Prostate gland (tissue), 2 donors: ENCODE results near the gene SFT2D3.

Experiments used
- POLR2A ChIP-seq: fragments of 450-650 bp; IDR thresholded peaks from one replicate; pipeline ENCODE4 v1.6.1; 2016; ENCODE audit warnings: antibody characterized with exemption, mild to moderate bottlenecking
- POLR2AphosphoS5 ChIP-seq: sonication (generic); formaldehyde crosslinking; IDR thresholded peaks from one replicate; pipeline ENCODE4 v1.6.1; 2017; ENCODE audit warnings: antibody characterized with exemption
- TF ChIP-seq, protein P1 (sequence below), 4 experiments: fragments of 200-600 bp in 2 of 4; fragments of 450-650 bp in 2 of 4; sonication (generic) in 2 of 4; IDR thresholded peaks; 1 replicate in 3 of 4; 2 replicates in 1 of 4; pipeline ENCODE4 v1.5.1; 2016 to 2019; ENCODE audit warnings: antibody characterized with exemption in 4 of 4, mild to moderate bottlenecking in 2 of 4, moderate library complexity in 2 of 4

DNA sequence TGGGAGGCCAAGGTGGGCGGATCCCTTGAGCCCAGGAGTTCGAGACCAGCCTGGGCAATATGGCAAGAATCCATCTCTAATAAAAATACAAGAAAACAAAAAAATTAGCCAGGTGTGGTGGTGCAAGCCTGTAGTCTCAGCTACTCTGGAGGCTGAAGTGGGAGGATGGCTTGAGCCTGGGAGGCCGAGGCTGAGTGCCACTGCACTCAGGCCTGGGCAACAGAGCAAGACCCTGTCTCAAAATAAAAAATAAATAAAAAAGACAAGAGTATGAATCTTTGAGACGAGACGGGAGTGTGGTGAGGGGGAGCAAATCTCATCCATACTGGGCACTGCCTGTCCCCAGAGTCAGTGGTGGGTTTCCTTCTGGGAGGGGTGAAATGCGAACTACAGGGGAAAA is 43.2 kb upstream of the SFT2D3 start:
- TF ChIP-seq, protein P1, sequence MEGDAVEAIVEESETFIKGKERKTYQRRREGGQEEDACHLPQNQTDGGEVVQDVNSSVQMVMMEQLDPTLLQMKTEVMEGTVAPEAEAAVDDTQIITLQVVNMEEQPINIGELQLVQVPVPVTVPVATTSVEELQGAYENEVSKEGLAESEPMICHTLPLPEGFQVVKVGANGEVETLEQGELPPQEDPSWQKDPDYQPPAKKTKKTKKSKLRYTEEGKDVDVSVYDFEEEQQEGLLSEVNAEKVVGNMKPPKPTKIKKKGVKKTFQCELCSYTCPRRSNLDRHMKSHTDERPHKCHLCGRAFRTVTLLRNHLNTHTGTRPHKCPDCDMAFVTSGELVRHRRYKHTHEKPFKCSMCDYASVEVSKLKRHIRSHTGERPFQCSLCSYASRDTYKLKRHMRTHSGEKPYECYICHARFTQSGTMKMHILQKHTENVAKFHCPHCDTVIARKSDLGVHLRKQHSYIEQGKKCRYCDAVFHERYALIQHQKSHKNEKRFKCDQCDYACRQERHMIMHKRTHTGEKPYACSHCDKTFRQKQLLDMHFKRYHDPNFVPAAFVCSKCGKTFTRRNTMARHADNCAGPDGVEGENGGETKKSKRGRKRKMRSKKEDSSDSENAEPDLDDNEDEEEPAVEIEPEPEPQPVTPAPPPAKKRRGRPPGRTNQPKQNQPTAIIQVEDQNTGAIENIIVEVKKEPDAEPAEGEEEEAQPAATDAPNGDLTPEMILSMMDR (IDR thresholded peaks at IDR 0.05) = no peak
- TF ChIP-seq POLR2A = no peak
- TF ChIP-seq POLR2AphosphoS5 = no peak
